Kidney epithelial cell (primary cell): ENCODE data around the gene ACAP3. TPM values are rescaled to one million over a fixed set of nuclear protein-coding genes. Genes with fewer than 3 reads are reported as not detected.

Experiments used
- DNase-seq: peaks from one replicate; pipeline ENCODE4 v3.0.0-alpha.2; 2010; ENCODE audit warnings: low read depth
- H3K27me3 ChIP-seq: 2 replicates; pipeline ENCODE4 v1.6.0; 2011; ENCODE audit warnings: low read length; ENCODE audit not compliant: control insufficient read depth, insufficient read depth
- H3K36me3 ChIP-seq: 2 replicates; pipeline ENCODE4 v1.5.1; 2011; ENCODE audit warnings: low read length; ENCODE audit not compliant: control insufficient read depth, insufficient read depth
- H3K4me3 ChIP-seq: 2 replicates; pipeline ENCODE4 v1.5.1; 2011; ENCODE audit warnings: low read depth, mild to moderate bottlenecking, control low read depth, low read length
- total RNA-seq: library from RNA; depleted of rRNA; stranded (reverse); fragments of >200 nt; gene quantifications from 2 replicates; pipeline ENCODE4 v1.2.3, GENCODE V29; 2015
- TF ChIP-seq, protein P1 (sequence below): IDR thresholded peaks from 2 replicates; pipeline ENCODE4 v1.5.1; 2011; ENCODE audit warnings: mild to moderate bottlenecking, moderate library complexity, low read length, control low read depth, inconsistent platforms; ENCODE audit not compliant: insufficient read depth, poor library complexity, severe bottlenecking

ACAP3 gene
- total RNA-seq, 1 donor from 2014 or later: 37.9 TPM

DNA sequence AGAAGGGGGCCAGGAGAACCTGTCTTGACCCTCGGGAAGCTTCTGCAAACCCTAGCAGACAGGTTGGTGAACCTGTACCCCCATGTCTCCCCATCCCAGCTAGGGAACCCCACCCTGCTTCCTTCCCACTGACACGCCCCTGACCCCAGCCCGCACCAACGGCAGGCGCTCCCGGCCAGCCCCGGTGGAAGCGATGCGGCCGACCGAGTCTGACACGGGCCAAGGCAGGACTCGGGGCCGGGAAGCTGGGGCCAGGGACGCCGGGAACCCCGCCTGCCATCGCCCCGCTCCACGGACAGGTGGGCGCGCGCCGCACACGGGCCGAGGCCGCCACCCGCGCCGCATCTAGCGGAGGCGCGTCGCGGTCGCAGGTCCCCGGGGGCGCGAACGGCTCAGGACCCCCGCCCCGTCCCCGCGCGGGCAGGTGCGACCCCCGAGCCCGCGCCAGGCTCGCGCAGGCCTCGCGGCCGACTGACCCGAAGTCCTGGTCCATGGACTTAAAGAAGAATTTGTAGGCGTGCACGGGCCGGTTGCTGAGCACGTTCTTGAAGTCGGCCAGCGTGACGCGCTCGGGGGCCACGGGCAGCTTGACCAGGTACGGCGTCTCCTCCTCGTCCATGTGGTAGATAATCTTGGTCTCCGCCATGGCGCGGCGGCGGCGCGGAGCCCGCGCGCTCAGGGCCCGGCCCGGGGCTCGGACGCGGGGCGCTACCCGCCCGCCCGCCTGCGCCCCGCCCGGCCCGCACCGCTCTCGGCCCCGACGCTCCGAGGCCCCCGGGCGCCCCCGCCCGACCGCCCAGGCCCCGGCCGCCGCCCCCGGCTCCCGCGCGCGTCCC, 40.9 kb upstream of the ACAP3 start:
- TF ChIP-seq, protein P1, sequence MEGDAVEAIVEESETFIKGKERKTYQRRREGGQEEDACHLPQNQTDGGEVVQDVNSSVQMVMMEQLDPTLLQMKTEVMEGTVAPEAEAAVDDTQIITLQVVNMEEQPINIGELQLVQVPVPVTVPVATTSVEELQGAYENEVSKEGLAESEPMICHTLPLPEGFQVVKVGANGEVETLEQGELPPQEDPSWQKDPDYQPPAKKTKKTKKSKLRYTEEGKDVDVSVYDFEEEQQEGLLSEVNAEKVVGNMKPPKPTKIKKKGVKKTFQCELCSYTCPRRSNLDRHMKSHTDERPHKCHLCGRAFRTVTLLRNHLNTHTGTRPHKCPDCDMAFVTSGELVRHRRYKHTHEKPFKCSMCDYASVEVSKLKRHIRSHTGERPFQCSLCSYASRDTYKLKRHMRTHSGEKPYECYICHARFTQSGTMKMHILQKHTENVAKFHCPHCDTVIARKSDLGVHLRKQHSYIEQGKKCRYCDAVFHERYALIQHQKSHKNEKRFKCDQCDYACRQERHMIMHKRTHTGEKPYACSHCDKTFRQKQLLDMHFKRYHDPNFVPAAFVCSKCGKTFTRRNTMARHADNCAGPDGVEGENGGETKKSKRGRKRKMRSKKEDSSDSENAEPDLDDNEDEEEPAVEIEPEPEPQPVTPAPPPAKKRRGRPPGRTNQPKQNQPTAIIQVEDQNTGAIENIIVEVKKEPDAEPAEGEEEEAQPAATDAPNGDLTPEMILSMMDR: no peak
- DNase-seq: no peak
- Histone ChIP-seq H3K27me3 (peaks cover 2% of the 10 kb centered on the region), H3K36me3 (no peaks in the 10 kb centered on the region), H3K4me3 (peak overlapping the region; percentile 86)

DNA sequence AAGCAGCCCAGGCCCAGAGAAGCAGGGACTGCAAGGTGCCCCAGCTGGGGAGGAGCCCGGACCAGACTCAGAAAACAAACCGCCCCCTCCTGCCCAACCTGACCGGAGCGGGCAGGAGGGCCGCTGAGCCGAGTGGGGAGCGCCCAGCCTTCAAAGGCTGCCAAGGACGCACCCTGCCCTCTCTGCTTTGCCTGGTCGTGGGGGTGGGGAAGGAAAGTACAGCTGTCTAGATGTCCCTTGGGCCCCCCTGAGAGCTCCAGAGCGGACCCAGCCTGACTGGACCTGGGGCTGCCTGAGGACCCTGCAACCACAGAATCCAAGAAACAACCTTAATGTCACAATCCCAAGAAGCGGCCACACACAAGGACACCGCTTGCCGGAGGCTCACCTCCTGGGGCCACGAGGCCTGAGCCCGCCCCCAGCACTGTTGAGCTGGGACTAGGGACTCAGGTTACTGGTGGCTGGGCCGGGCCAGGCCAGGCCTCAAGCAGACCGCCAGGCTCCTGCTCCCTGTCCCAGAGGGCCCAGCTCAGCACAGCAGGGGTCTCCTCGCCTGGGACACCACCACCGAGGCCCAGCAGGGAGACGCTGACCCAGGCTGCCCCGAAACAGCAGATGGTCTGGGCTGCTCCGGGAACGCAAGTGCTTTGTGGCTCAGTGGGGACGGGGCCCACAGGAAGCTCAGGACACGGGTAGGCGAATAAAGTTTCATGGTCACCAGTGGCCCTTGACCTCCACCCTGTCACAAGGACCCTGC, 40.1 kb upstream of the ACAP3 start:
- H3K4me3 ChIP-seq: peak overlapping the region; percentile 86
- H3K27me3 ChIP-seq: no peaks in the 10 kb centered on the region
- TF ChIP-seq, protein P1: no peak
- H3K36me3 ChIP-seq: no peaks in the 10 kb centered on the region
- no peak for DNase-seq

DNA sequence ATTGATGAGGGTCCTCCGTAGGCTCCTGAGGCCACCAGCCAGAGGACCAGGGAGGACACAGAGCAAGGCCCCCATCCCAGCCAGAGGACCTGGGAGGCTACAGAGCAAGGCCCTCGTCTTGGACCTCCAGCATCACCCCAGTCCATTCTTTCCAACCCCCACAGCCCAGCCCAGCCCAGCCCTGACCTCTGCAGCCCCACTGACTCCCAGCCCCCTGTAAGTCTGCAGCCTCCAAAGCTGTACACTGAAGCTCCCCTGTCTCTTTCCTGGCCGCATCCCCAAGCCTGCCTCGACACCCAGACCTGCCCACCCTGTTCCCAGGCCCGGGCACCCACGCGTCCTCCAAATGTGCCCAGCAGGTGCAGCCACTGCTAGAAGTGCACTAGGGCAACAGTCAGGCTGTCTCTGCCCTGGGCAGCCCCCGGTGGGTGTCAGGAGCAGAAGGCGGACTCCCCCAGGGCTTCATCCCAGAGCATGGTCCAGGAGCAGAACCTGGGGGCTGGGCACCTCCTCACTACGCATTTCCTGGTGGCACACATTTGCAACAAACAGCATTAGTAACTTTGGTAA, 39.4 kb upstream of the ACAP3 start:
- Histone ChIP-seq H3K27me3 (no peaks in the 10 kb centered on the region), H3K36me3 (no peaks in the 10 kb centered on the region), H3K4me3 (peak overlapping the region; percentile 86)
- no peak for DNase-seq
- TF ChIP-seq, protein P1: no peak

DNA sequence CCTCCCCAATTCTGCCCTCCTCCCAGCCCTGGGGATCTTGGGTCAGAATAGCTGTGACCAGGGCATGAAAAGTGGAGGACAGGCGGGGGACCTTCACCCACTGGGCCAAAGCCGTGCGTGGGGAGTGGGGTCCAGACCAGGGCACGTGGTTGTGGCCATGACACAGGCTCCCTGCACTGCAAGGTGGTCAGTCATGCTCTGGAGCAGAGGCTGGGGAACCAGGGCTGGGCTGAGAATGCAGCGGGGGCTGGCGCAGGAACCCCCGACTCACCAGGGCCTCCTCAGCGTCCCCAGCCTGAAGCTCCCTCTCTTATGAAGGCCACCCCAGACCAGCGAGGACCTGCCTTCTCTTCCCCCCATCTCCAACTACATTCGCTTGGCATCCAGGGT, 38.8 kb upstream of the ACAP3 start:
- Histone ChIP-seq H3K4me3 (no peak overlapping the region), H3K36me3 (no peaks in the 10 kb centered on the region), H3K27me3 (no peaks in the 10 kb centered on the region)
- no peak for DNase-seq
- TF ChIP-seq, protein P1: no peak

DNA sequence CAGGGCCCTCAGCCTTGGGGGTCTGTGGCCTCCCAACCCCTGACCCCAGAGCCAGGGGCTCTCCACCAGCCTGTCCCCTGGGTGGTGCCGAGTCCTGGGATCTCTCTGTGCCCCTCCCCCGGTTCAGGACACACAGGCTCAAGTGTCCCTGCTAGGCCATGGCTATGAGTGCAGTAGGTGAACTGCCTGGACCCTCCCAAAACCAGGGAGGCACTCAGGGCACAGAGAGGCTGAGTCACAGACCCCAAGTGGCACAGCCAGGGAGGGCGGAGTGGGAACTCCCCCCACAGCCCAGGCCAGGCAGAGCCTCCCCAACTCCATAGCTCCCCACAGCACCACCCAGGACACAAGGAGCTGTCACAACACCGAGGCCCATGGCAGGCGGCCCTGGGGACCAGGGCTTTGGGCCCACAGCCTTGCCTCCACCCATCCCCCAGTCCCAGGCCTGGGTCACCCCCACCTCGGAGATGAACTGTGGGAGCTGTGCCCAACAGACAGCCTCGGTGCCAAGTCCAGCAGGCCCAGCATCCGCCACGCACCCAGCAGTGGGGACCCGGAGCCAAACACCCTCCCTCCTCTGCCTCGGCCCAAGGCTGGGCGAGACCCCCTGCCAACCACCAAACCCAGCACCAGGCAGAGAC, 38.2 kb upstream of the ACAP3 start:
- H3K4me3 ChIP-seq: no peak overlapping the region
- TF ChIP-seq, protein P1: no peak
- no peaks in the 10 kb centered on the region for H3K27me3 ChIP-seq
- peaks cover under 1% of the 10 kb centered on the region for H3K36me3 ChIP-seq
- no peak for DNase-seq
